T-helper 1 cell treated with Interleukin-12 subunit alpha and Interleukin-12 subunit beta and Interleukin-4 antibody, amounts not matched to agents 30 ng/mL and 1 ng/mL, for 36 hours (primary cell): ENCODE measurements around the gene HSF5. TPM values are rescaled to one million over a fixed set of nuclear protein-coding genes. Genes with fewer than 3 reads are reported as not detected.
"Not testable (repeated sequence)": the region's sequence is repeated elsewhere in the genome, so short reads cannot be mapped to it uniquely, and the experiment has no call there.

Experiments used
- intact Hi-C: fragments of 100-400 bp; cut with micrococcal nuclease; formaldehyde crosslinking; loops from one replicate; pipeline ENCODE4 v1.15.1; 2024
- total RNA-seq: library from RNA; stranded (reverse); gene quantifications from 2 replicates; pipeline ENCODE4 v1.2.3, GENCODE V29; 2022

The HSF5 gene
- total RNA-seq, 1 donor from 2014 or later = 0.47 TPM

- intact Hi-C loops = no loop called here
Observed at GRCh38 chr17:58491510-58492045, 3.4 kb upstream of the HSF5 start.

GRCh38 chr17:58488428-58488890 is 251 bp upstream of the HSF5 start:
- intact Hi-C loops = no loop called here

- intact Hi-C loops = no loop called here
Observed at GRCh38 chr17:58484600-58484999, 3.6 kb downstream of the HSF5 start.

GRCh38 chr17:58481798-58482197 is 6.4 kb downstream of the HSF5 start:
- intact Hi-C loops = not testable (repeated sequence)

- intact Hi-C loops = no loop called here
Observed at GRCh38 chr17:58480090-58480489, 8.1 kb downstream of the HSF5 start.

- intact Hi-C loops = no loop called here
Observed at GRCh38 chr17:58476812-58477211, 11.4 kb downstream of the HSF5 start.

- intact Hi-C loops = no loop called here
Observed at GRCh38 chr17:58475985-58476384, 12.2 kb downstream of the HSF5 start.

- intact Hi-C loops = no loop called here
Observed at GRCh38 chr17:58470356-58470755, 17.9 kb downstream of the HSF5 start.

- intact Hi-C loops = no loop called here
Observed at GRCh38 chr17:58468944-58469343, 19.3 kb downstream of the HSF5 start.

- intact Hi-C loops = no loop called here
Observed at GRCh38 chr17:58455491-58455890, 32.7 kb downstream of the HSF5 start.

GRCh38 chr17:58452738-58453137 is 35.5 kb downstream of the HSF5 start:
- intact Hi-C loops = no loop called here

- intact Hi-C loops = loop anchor here (1.0 to 2.0 kb wide), 8 partner anchors 95 to 325 kb away; partner anchors contain the start of gene SUPT4H1
Observed at GRCh38 chr17:58447039-58447975, 40.9 kb downstream of the HSF5 start.

GRCh38 chr17:58446086-58446485 is 42.1 kb downstream of the HSF5 start:
- intact Hi-C loops = loop anchor here (2.0 kb wide), 1 partner anchor 323 kb away; no protein-coding TSS in a partner anchor

GRCh38 chr17:58436805-58437239 is 51.4 kb downstream of the HSF5 start:
- intact Hi-C loops = no loop called here

- intact Hi-C loops = no loop called here
Observed at GRCh38 chr17:58436245-58436644, 52.0 kb downstream of the HSF5 start.

GRCh38 chr17:58432806-58433573 is 55.2 kb downstream of the HSF5 start:
- intact Hi-C loops = no loop called here

GRCh38 chr17:58427807-58428206 is 60.4 kb downstream of the HSF5 start:
- intact Hi-C loops = no loop called here

- intact Hi-C loops = no loop called here
Observed at GRCh38 chr17:58421711-58422110, 66.5 kb downstream of the HSF5 start.

GRCh38 chr17:58420827-58421226 is 67.4 kb downstream of the HSF5 start:
- intact Hi-C loops = no loop called here

GRCh38 chr17:58417300-58418092 is 70.7 kb downstream of the HSF5 start, which contains the start of gene RNF43:
Gene RNF43 (minus strand): TSS chr17:58417534. CDS start chr17:58415577, 1,957 bp downstream.
- intact Hi-C loops = loop anchor here (1.0 to 5.0 kb wide), 11 partner anchors 35 to 198 kb away; partner anchors contain the start of genes MKS1 and SUPT4H1

GRCh38 chr17:58416937-58417299 is 71.3 kb downstream of the HSF5 start:
- intact Hi-C loops = loop anchor here (1.0 to 5.0 kb wide), 11 partner anchors 35 to 198 kb away; partner anchors contain the start of genes MKS1 and SUPT4H1
